ENCODE data around the gene PDE4D.
"Not testable (repeated sequence)": the region's sequence is repeated elsewhere in the genome, so short reads cannot be mapped to it uniquely, and the experiment has no call there.

The PDE4D gene

GRCh38 chr5:59575648-59576445, 317.7 kb downstream of the PDE4D start:
- DNase-seq = no peak

- DNase-seq = not testable (repeated sequence)
These were observed 320.0 kb downstream of the PDE4D start for GRCh38 chr5:59573509-59573908.

DNA sequence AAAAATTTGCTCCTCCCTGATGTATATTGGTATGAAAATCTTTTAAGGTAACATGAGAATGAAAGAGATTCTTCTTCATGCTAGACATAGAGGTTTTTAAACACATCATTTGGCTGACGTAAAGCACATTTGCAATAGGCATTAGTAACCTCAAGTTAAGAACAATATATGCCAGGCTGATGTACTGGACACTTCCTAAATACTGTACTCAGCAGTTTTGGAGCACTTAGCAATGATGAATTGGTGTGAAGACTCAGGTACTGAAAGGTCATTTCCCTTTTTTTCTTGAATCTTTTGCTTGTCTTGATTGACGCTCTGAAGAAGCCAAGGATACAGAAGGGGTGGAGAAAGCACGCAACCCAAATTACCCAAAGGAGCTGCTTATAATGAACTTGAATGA, 322.5 kb downstream of the PDE4D start:
- no peak for DNase-seq

DNA sequence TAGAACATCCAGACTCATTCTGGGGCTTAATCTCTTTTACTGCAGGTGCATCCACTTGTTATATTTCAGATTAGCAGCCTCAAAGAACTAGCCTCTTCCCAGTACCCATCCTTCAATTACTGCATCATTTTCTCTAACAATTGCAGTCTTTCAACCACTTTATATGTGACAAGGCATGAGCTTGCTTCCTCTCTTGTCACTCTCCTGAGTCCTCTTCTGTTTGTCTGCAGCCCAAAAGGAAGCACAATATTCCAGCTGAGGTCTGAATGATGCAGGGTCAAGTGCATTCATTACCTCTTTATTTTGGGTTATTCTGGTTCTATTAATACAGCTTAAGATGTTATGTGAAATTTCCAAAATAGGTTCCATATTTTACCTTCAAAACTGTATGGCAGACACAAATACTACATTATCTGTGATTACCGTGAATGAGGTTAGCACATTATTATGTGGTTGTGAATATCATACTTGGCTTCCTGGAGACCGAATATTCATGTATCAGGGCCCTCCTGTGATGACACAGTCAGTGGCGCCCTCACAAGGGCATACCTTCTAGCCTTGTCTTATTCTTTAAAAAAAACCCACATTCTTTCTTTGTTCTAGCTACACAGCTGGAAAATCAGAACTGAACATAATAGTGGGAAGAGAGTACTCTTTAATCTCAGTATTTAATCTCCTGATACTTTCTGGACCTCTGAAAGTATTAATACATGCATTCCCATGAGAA, 323.8 kb downstream of the PDE4D start:
- no peak for DNase-seq

- DNase-seq = no peak
These were observed 324.4 kb downstream of the PDE4D start for GRCh38 chr5:59569158-59569557.

GRCh38 chr5:59568161-59568560, 325.4 kb downstream of the PDE4D start:
- no peak for DNase-seq

- no peak for DNase-seq
These were observed 328.0 kb downstream of the PDE4D start for GRCh38 chr5:59565551-59565950.

DNA sequence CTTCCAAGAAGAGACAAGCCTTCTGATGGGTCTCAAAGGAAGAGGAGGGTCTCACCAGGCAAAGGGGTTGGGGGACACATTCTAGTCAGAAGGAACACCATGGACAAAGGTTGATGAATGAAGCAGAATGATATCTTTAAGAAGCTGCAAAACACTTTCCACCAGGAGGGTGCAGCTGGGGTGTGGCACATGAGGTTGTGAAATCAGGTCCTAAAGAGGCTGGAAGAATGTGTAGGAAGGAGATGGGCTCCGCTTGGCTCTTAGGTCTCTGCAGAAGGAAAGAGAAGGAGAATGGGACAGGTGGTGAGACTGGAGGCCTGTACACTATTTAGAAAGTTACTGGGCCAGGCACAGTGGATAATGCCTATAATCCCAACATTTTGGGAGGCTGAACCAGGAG, 328.6 kb downstream of the PDE4D start:
- DNase-seq = no peak

- DNase-seq = no peak
These were observed 330.7 kb downstream of the PDE4D start for GRCh38 chr5:59562756-59563389.

DNA sequence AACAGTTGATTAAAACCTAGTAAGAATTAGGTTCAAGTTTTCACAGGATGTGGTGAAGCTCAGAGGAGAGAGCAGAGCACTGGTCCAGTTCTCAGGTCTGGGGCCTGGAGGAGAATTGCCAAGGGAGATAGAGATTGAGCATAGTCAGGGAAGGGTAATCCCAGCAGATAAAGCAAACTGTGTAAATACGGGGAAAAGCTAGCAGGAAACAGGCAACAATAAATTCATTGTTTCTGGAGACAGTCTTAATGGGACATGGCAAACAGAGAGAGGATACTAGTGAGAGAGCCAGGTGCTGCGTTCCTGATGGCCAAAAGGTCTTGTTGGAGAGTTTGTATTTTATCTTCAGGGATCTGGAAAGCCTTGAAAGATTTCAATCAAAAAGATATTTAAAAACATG, 333.0 kb downstream of the PDE4D start:
- DNase-seq = no peak

- DNase-seq = no peak
These were observed 333.7 kb downstream of the PDE4D start for GRCh38 chr5:59559847-59560246.

DNA sequence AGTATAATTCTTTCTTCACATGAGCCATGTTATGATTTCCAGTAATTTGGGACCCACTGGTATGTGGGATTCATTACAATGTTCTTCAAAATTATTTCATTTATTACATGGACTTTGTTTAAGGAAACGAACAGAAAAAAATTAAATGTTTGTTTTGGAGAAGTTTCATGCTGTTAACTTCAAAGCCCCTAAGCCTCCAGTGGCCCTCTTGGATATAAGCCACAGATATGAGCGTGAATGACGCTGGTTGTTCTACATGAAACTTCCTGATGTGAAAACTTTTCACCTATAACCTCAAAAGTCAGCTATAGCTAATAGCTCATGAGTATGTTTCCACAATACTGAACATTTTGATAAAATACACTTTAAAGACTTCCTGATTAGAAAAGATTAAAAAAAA, 334.2 kb downstream of the PDE4D start:
- no peak for DNase-seq

- DNase-seq = no peak
These were observed 335.0 kb downstream of the PDE4D start for GRCh38 chr5:59558501-59558900.

DNA sequence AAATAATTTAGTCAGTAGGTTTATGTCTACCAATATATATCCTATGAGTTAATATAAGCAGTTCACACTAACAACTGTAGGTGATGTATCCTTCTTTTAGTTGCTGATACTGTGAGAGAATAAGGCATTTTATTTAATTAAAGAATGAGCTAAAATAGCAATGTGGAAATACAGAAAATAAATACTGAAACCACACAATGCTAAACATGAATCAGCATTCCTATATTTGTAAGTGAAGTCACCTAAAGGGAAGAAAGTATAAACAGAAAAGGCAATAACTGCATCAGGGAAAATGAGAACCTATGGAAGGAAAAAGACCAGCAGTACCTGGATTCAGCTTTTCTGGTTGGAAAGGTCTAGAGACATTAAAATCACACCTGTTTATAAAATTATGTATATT, 336.0 kb downstream of the PDE4D start:
- DNase-seq = no peak

DNA sequence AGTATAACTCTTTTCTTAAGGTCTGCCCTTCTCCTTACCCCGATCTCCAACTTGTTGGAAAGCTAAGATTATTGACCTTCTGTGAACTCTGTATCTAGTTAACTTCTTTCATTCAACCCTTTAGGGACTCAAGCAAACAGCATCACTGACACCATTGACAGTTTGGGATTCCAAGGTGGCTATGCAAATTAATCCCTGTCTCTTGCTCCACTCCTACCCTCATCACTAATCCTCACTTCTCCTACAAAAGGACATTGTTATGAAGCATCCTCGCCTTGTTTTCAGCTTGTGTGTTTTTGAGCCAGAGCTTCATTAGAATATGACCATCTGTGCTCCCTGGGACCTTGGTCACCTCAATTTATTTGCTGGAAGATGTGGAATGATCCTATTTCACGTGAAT, 337.9 kb downstream of the PDE4D start:
- no peak for DNase-seq

GRCh38 chr5:59554501-59554900, 339.0 kb downstream of the PDE4D start:
- no peak for DNase-seq

DNA sequence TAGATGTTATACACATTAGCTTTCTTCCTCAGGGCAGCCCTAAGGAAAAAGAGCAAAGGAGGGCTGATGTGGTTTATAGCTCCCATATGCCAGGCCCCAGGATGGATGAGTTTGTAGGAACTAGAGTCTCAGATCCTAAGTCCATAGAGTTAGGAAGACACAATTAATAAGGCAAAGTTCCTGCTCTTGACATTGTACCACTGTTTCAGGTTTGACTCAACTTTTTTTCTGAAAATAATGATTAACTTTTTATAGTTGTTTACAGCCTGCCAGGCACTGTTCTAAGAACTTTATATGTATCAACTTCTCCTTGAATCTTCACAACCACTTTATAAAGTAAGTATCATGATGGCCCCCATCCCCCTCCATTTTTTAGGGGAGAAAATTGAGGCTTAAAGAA, 339.5 kb downstream of the PDE4D start:
- DNase-seq = no peak

DNA sequence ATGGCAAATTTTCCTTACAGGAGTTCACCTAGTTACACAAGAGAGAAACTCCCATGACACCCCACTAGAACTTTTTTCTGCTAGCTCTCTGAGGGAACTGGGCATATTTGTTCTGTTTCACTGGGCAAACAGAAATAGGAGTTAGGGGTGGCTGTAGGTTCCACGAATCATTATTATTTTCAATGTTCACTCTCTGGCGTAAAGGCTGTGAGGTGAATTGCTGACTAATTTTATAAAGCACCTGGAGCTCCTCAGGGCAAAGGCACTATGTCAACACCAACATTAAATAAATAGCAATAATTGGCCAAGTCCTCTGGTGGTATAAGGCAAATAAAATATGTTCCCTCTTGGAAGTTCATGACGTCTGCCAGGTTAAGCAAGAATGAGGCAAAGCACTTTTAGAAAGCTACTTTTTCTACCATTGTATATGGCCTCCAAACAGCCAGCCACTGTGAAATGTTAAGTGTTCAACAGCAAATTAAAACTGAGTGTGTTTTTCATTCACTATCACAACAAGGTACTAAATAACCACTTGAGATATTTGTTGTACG, 344.6 kb downstream of the PDE4D start:
- no peak for DNase-seq

DNA sequence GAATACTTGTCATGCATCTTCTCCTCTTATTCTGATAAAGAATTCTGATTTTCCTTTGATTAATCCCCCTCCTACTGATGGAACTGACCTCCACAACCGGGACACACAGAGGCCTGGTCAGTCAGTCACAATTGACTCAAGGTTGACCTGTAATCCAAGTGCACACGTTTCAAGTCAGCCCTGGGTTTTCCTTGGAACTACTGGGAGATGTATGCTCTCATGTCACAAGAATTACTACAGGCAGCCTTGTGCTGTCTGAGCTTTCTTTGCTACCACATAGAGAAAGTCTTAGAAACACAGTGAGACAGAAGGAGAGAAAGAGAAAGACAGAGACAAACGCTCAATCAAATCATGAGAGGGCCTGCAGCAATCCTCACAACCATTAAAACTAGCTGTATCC, 345.8 kb downstream of the PDE4D start:
- DNase-seq = no peak

GRCh38 chr5:59544573-59544972, 349.0 kb downstream of the PDE4D start:
- DNase-seq = no peak

- DNase-seq = no peak
These were observed 349.6 kb downstream of the PDE4D start for GRCh38 chr5:59543821-59544442.

GRCh38 chr5:59542851-59543820, 350.4 kb downstream of the PDE4D start:
- DNase-seq = no peak

Measured in NCI-H2171 treated with DMSO at 0.1 percent for 48 hours (cell line).